Urinary bladder (tissue), 4 donors: ENCODE results near the gene KIF4B. TPM values are rescaled to one million over a fixed set of nuclear protein-coding genes. Genes with fewer than 3 reads are reported as not detected.
"Not testable (repeated sequence)": the region's sequence is repeated elsewhere in the genome, so short reads cannot be mapped to it uniquely, and the experiment has no call there.

Experiments used
- DNase-seq: peaks from one replicate; pipeline ENCODE4 v3.0.0-alpha.2; 2015; ENCODE audit errors: extremely low spot score
- H3K27ac ChIP-seq: one replicate; pipeline ENCODE4 v1.5.1; 2013; ENCODE audit warnings: low read depth, mild to moderate bottlenecking, moderate library complexity
- H3K36me3 ChIP-seq: one replicate; pipeline ENCODE4 v1.6.1; 2013; ENCODE audit warnings: mild to moderate bottlenecking, moderate library complexity; ENCODE audit not compliant: insufficient read depth
- H3K4me1 ChIP-seq: one replicate; pipeline ENCODE4 v1.6.1; 2013; ENCODE audit warnings: mild to moderate bottlenecking, moderate library complexity; ENCODE audit not compliant: insufficient read depth
- H3K4me3 ChIP-seq: one replicate; pipeline ENCODE4 v1.5.1; 2013; ENCODE audit warnings: low read depth, low read length
- WGBS: extraction: QIAGEN DNeasy Blood & Tissue Kit; methylation state at CpG from one replicate; pipeline ENCODE4 v1.1.7; 2013; 5-methylcytosine and 5-hydroxymethylcytosine counted together
- polyA plus RNA-seq: library from polyadenylated mRNA; stranded (reverse); fragments of 200-250 nt; gene quantifications from one replicate; pipeline ENCODE4 v1.2.3, GENCODE V29; 2013
- total RNA-seq: library from RNA; depleted of rRNA; stranded (reverse); fragments of >200 nt; gene quantifications from one replicate; pipeline ENCODE4 v1.2.3, GENCODE V29; 2014
- donor health status: healthy with polysubstance abuse.
- donor health status: healthy.

KIF4B gene
- total and polyA plus RNA-seq, 2 donors = 0.05 TPM; not detected in 1

- Histone ChIP-seq H3K4me1 (no peaks in the 10 kb centered on the region), H3K27ac (no peak overlapping the region), H3K36me3 (no peaks in the 10 kb centered on the region), H3K4me3 (no peak overlapping the region)
- 67% methylated on average over 5 of the region's 5 CpGs for WGBS
- no peak for DNase-seq
Observed at GRCh38 chr5:155021842-155022241, 8.3 kb downstream of the KIF4B start.

- no peak for DNase-seq
- no peaks in the 10 kb centered on the region for H3K4me1 ChIP-seq
- 67% methylated on average over 3 of the region's 3 CpGs for WGBS
- H3K4me3 ChIP-seq = no peak overlapping the region
- no peak overlapping the region for H3K27ac ChIP-seq
- H3K36me3 ChIP-seq = no peaks in the 10 kb centered on the region
Observed at GRCh38 chr5:155023320-155023719, 9.8 kb downstream of the KIF4B start.

GRCh38 chr5:155024015-155024414, 10.5 kb downstream of the KIF4B start:
- DNase-seq = no peak
- Histone ChIP-seq H3K36me3 (no peaks in the 10 kb centered on the region), H3K4me1 (no peaks in the 10 kb centered on the region), H3K27ac (no peak overlapping the region), H3K4me3 (no peak overlapping the region)
- 81% methylated on average over 5 of the region's 5 CpGs for WGBS

GRCh38 chr5:155025895-155026294, 12.3 kb downstream of the KIF4B start:
- Histone ChIP-seq H3K36me3 (no peaks in the 10 kb centered on the region), H3K4me3 (no peak overlapping the region), H3K27ac (no peak overlapping the region), H3K4me1 (no peaks in the 10 kb centered on the region)
- WGBS = 47% methylated on average over 2 of the region's 2 CpGs
- DNase-seq = no peak

- 22% methylated on average over 1 of the region's 1 CpG for WGBS
- no peak for DNase-seq
- H3K4me1 ChIP-seq = no peaks in the 10 kb centered on the region
- no peaks in the 10 kb centered on the region for H3K36me3 ChIP-seq
- H3K27ac ChIP-seq = no peak overlapping the region
- no peak overlapping the region for H3K4me3 ChIP-seq
Observed at GRCh38 chr5:155027993-155028629, 14.6 kb downstream of the KIF4B start.

- Histone ChIP-seq H3K4me3 (no peak overlapping the region), H3K4me1 (no peaks in the 10 kb centered on the region), H3K27ac (no peak overlapping the region), H3K36me3 (no peaks in the 10 kb centered on the region)
- no peak for DNase-seq
- WGBS = 73% methylated on average over 1 of the region's 1 CpG
Observed at GRCh38 chr5:155029240-155029639, 15.7 kb downstream of the KIF4B start.

- not testable (repeated sequence) for DNase-seq, H3K36me3 ChIP-seq
- 84% methylated on average over 1 of the region's 1 CpG for WGBS
Observed at GRCh38 chr5:155034145-155034744, 20.7 kb downstream of the KIF4B start.

GRCh38 chr5:155035087-155035486, 21.5 kb downstream of the KIF4B start:
- not testable (repeated sequence) for H3K27ac ChIP-seq, DNase-seq, H3K4me3 ChIP-seq, H3K36me3 ChIP-seq, H3K4me1 ChIP-seq
- 33% methylated on average over 2 of the region's 2 CpGs for WGBS

More at GRCh38 chr5:155034145-155034744, 20.7 kb downstream of the KIF4B start:
- not testable (repeated sequence) for H3K27ac ChIP-seq, H3K4me1 ChIP-seq, H3K4me3 ChIP-seq

GRCh38 chr5:155040984-155041653, 27.6 kb downstream of the KIF4B start:
- 86% methylated on average over 3 of the region's 3 CpGs for WGBS
- H3K4me3 ChIP-seq = no peak overlapping the region
- no peaks in the 10 kb centered on the region for H3K36me3 ChIP-seq
- H3K4me1 ChIP-seq = no peaks in the 10 kb centered on the region
- no peak overlapping the region for H3K27ac ChIP-seq
- no peak for DNase-seq

GRCh38 chr5:155044591-155044990, 31.0 kb downstream of the KIF4B start:
- no peaks in the 10 kb centered on the region for H3K36me3 ChIP-seq
- H3K27ac ChIP-seq = no peak overlapping the region
- H3K4me1 ChIP-seq = no peaks in the 10 kb centered on the region
- DNase-seq = no peak
- no peak overlapping the region for H3K4me3 ChIP-seq

- Histone ChIP-seq H3K36me3 (no peaks in the 10 kb centered on the region), H3K4me3 (no peak overlapping the region), H3K4me1 (no peaks in the 10 kb centered on the region), H3K27ac (no peak overlapping the region)
- no peak for DNase-seq
- WGBS = 92% methylated on average over 2 of the region's 2 CpGs
Observed at GRCh38 chr5:155046591-155046990, 33.0 kb downstream of the KIF4B start.

- Histone ChIP-seq H3K4me3 (no peak overlapping the region), H3K4me1 (no peaks in the 10 kb centered on the region), H3K27ac (no peak overlapping the region), H3K36me3 (no peaks in the 10 kb centered on the region)
- DNase-seq = no peak
- 81% methylated on average over 8 of the region's 8 CpGs for WGBS
Observed at GRCh38 chr5:155047818-155048217, 34.3 kb downstream of the KIF4B start.

- no peaks in the 10 kb centered on the region for H3K4me1 ChIP-seq
- no peak overlapping the region for H3K4me3 ChIP-seq
- H3K27ac ChIP-seq = no peak overlapping the region
- no peaks in the 10 kb centered on the region for H3K36me3 ChIP-seq
- 51% methylated on average over 1 of the region's 1 CpG for WGBS
- DNase-seq = no peak
Observed at GRCh38 chr5:155049569-155050383, 36.2 kb downstream of the KIF4B start.
